ENCODE measurements around the gene PPP2R2D. TPM values are rescaled to one million over a fixed set of nuclear protein-coding genes. Genes with fewer than 3 reads are reported as not detected.

The PPP2R2D gene
- total RNA-seq, 4 donors from 2014 or later, result 39.2 to 79.0 (median 52.9) TPM

GRCh38 chr10:131974034-131974817 is 73.4 kb downstream of the PPP2R2D start:
- Histone ChIP-seq H3K4me3 (no peak overlapping the region), H3K27ac (no peak overlapping the region), H3K36me3 (peaks cover 0 to 11% (median 0%) of the 10 kb centered on the region in 4 donors), H3K27me3 (peaks cover 3% of the 10 kb centered on the region), H3K9me3 (no peaks in the 10 kb centered on the region), H3K4me1 (peaks cover 0 to 14% (median 4%) of the 10 kb centered on the region in 4 donors)
- in situ Hi-C loops (cut with MboI; ENCODE audit: low pct_ligation_motif_present in 1 of 4, low pct_unique_long_range_greater_than_20kb in 1 of 4, low sequenced_read_pairs in 3 of 4), result no loop called here
- 82 to 90% methylated on average over 9 to 14 of the region's 14 CpGs for WGBS, 2 donors (ENCODE audit: low coverage in 1 of 2)
- no peak for DNase-seq
- TF ChIP-seq POLR2AphosphoS5 (IDR thresholded peaks at IDR 0.05) (no peak), EP300 (IDR thresholded peaks at IDR 0.05; ENCODE audit: low read depth) (no peak), CTCF (IDR thresholded peaks at IDR 0.05) (no peak), POLR2A (IDR thresholded peaks at IDR 0.05) (no peak)
- intact Hi-C loops (cut with DNase I; ENCODE audit: low total_unique reads), result no loop called here

GRCh38 chr10:131975003-131975402 is 74.2 kb downstream of the PPP2R2D start:
- Histone ChIP-seq H3K9me3 (no peaks in the 10 kb centered on the region), H3K36me3 (peaks cover 0 to 4% (median 0%) of the 10 kb centered on the region in 4 donors), H3K4me1 (peaks cover under 1 to 19% (median 7%) of the 10 kb centered on the region in 4 donors), H3K27ac (no peak overlapping the region), H3K27me3 (peaks cover 8% of the 10 kb centered on the region), H3K4me3 (no peak overlapping the region)
- in situ Hi-C loops (cut with MboI; ENCODE audit: low pct_ligation_motif_present in 1 of 4, low pct_unique_long_range_greater_than_20kb in 1 of 4, low sequenced_read_pairs in 3 of 4), result no loop called here
- intact Hi-C loops (cut with DNase I; ENCODE audit: low total_unique reads), result no loop called here
- 88% methylated on average over 6 of the region's 6 CpGs; no CpG with 5 or more reads in 1 of the 2 donors for WGBS, 2 donors (ENCODE audit: low coverage in 1 of 2)
- DNase-seq, result no peak
- TF ChIP-seq CTCF (IDR thresholded peaks at IDR 0.05), result no peak
- no peak for TF ChIP-seq EP300 (IDR thresholded peaks at IDR 0.05; ENCODE audit: low read depth)

GRCh38 chr10:131975796-131976195 is 75.0 kb downstream of the PPP2R2D start:
- 95% methylated on average over 10 of the region's 10 CpGs; no CpG with 5 or more reads in 1 of the 2 donors for WGBS, 2 donors (ENCODE audit: low coverage in 1 of 2)
- peaks cover 4 to 27% (median 13%) of the 10 kb centered on the region in 4 donors for H3K4me1 ChIP-seq
- intact Hi-C loops (cut with DNase I; ENCODE audit: low total_unique reads), result no loop called here
- H3K9me3 ChIP-seq, result no peaks in the 10 kb centered on the region
- H3K4me3 ChIP-seq, result no peak overlapping the region
- H3K27me3 ChIP-seq, result peaks cover 16% of the 10 kb centered on the region
- TF ChIP-seq POLR2A (IDR thresholded peaks at IDR 0.05) (no peak), POLR2AphosphoS5 (IDR thresholded peaks at IDR 0.05) (no peak), EP300 (IDR thresholded peaks at IDR 0.05; ENCODE audit: low read depth) (no peak), CTCF (IDR thresholded peaks at IDR 0.05) (no peak)
- H3K27ac ChIP-seq, result no peak overlapping the region
- no peak for DNase-seq
- H3K36me3 ChIP-seq, result no peaks in the 10 kb centered on the region
- in situ Hi-C loops (cut with MboI; ENCODE audit: low pct_ligation_motif_present in 1 of 4, low pct_unique_long_range_greater_than_20kb in 1 of 4, low sequenced_read_pairs in 3 of 4), result no loop called here

GRCh38 chr10:131977323-131978096 is 76.7 kb downstream of the PPP2R2D start:
- in situ Hi-C loops (cut with MboI; ENCODE audit: low pct_ligation_motif_present in 1 of 4, low pct_unique_long_range_greater_than_20kb in 1 of 4, low sequenced_read_pairs in 3 of 4), result no loop called here
- H3K9me3 ChIP-seq, result no peaks in the 10 kb centered on the region
- peaks cover 28% of the 10 kb centered on the region for H3K27me3 ChIP-seq
- H3K4me3 ChIP-seq, result no peak overlapping the region
- H3K4me1 ChIP-seq, result peaks cover 4 to 31% (median 18%) of the 10 kb centered on the region in 4 donors
- no peak overlapping the region for H3K27ac ChIP-seq
- H3K36me3 ChIP-seq, result no peaks in the 10 kb centered on the region
- intact Hi-C loops (cut with DNase I; ENCODE audit: low total_unique reads), result loop anchor here (2.0 kb wide), 1 partner anchor 45 kb away; no protein-coding TSS in a partner anchor
- TF ChIP-seq POLR2A (IDR thresholded peaks at IDR 0.05) (no peak), EP300 (IDR thresholded peaks at IDR 0.05; ENCODE audit: low read depth) (no peak), CTCF (IDR thresholded peaks at IDR 0.05) (no peak), POLR2AphosphoS5 (IDR thresholded peaks at IDR 0.05) (no peak)
- WGBS, 2 donors (ENCODE audit: low coverage in 1 of 2), result 56 to 75% methylated on average over 4 to 13 of the region's 13 CpGs
- DNase-seq, result no peak

All from transverse colon (tissue), 4 donors.